Measurements from ENCODE around the gene MRPL20. TPM values are rescaled to one million over a fixed set of nuclear protein-coding genes. Genes with fewer than 3 reads are reported as not detected.
"Not testable (repeated sequence)": the region's sequence is repeated elsewhere in the genome, so short reads cannot be mapped to it uniquely, and the experiment has no call there.

MRPL20 gene
- 109 and 110 TPM in 2 replicates for total RNA-seq (2022)
- Bru-seq, nascent RNA = percentile 85 among the genes with signal in this experiment
- percentile 87 among the genes with signal in this experiment for BruChase-seq, experiment 1, labeled RNA remaining after a 2-hour chase
- percentile 94 among the genes with signal in this experiment for BruChase-seq, experiment 2, labeled RNA remaining after a 6-hour chase
- long read RNA-seq, transcript MRPL20-201 (4 exons, 721 nt) = major isoform, 94 of 103 reads
- long read RNA-seq, partial matches to known transcripts = 1 of 103 reads
- long read RNA-seq, other reads (novel, unspliced or antisense) = 8 of 103 reads

DNA sequence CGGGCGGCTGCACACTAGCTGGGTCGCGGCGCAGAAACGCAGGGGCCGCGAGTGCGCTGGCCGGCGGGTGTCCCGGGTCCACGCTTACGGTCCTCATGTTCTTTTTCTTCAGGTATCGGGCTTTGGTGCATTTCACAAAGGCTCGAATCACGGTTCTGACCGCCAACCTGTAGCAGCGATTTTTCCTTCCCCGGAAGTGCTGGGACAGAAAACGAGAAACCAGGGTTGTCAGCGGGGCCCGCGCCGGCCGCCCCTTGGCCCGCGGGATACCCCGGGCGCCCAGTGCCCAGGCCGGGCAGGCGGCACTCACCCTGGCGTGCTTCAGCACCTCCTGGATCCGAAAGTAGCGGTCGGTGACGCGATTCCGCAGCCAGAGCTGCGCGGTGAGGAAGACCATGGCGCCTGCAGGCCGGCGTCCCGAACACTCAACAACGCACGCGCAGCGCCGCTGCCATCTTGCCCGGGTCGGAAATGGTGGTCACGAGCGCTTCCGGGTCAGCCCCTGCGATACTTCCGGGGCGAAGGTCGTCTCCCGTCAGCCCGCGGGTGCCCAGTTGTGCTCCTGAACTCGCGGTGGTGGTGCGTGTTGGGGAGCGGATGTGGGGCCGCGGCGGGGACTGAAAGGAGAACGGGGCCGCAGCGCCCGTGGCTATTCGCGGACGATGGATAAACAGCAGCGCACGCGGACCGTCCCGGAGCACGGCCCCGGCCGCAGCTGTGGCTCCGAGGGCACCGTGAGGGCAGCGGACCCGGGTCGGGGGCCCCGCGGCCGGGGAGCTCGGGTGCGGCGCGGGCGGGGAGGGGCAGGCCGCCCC lies at the start of gene MRPL20:
Gene MRPL20 (minus strand): TSS at position 473 of the 815 bp plus-strand sequence. CDS start 76 bp downstream, at position 397.
- peak; percentile 90 to 91 for DNase-seq
- TF ChIP-seq CTCF (IDR thresholded peaks at IDR 0.05; ENCODE audit: insufficient read depth in 1 of 2, low read depth in 1 of 2, low read length in 1 of 2, severe bottlenecking in 1 of 2, unreplicated experiment in 1 of 2) = no peak
- ChIA-PET CTCF (interaction anchor here (0.7 to 0.8 kb wide), 2 partner anchors 26 to 36 kb away, joined by 3 read pairs; no protein-coding TSS in a partner anchor), POLR2A (interaction anchor here (1.0 to 1.3 kb wide), 4 partner anchors 8 to 32 kb away, joined by 3 to 14 read pairs (median 6); partner anchors contain the start of genes AURKAIP1 and CCNL2)
- intact Hi-C loops (cut with micrococcal nuclease; ENCODE audit: unreplicated experiment) = no loop called here
- Mint-ChIP-seq H3K27ac (ENCODE audit: unreplicated experiment) (peak within 1 kb of the TSS; percentile 82), H3K36me3 (ENCODE audit: insufficient read depth, unreplicated experiment) (peaks cover 81% of the 10 kb centered on the region), H3K27me3 (ENCODE audit: insufficient read depth, unreplicated experiment) (no peaks in the 10 kb centered on the region), H3K4me1 (ENCODE audit: low read depth, unreplicated experiment) (no peaks in the 10 kb centered on the region), H3K4me3 (ENCODE audit: unreplicated experiment) (peak within 1 kb of the TSS; percentile 87), H3K9me3 (ENCODE audit: unreplicated experiment) (no peaks in the 10 kb centered on the region)
- H3K36me3 ChIP-seq (ENCODE audit: control insufficient read depth, insufficient read depth, low read length) = 0 out of 2 replicates have a peak, but pooled peaks cover 2% of the 10 kb centered on the region
- no peaks in the 10 kb centered on the region for H3K9me3 ChIP-seq
- H3K4me3 ChIP-seq (ENCODE audit: low read depth, low read length) = peak within 1 kb of the TSS; percentile 86
- H3K27me3 ChIP-seq (replicated peaks; ENCODE audit: control insufficient read depth, insufficient read depth, low read length) = no peaks in the 10 kb centered on the region
- H3K4me1 ChIP-seq = no peaks in the 10 kb centered on the region
- no TSS peak for BruUV-seq (replicated peaks)

DNA sequence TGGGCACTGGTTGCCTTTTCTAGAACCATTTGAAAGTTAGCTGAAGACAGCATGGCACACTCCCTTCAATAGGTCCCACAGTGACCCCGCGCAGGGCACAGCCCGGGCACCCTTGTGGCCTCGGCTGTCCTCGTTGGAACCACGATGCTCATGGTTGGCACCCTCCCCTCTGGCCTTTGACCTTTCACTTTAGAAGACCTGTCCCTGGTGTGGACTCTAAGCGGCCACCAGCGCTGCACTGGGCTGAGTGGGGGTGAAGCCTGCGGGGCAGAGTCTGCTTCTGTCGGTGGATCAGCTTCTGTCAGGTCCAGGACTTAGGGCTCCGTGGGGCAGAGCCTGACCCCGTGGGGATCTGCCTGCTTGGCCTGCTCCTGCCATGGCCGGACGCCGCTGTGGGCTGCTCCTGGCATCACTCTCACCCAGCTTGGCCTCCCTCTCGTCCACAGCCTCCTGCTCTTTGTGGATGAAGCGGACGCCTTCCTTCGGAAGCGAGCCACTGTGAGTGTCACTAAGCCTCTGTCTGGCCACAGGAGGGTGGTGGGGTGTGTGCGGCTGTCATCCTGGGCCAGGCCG lies 49.7 kb upstream of the MRPL20 start:
- H3K4me1 ChIP-seq; CTCF ChIA-PET; H3K4me3 Mint-ChIP-seq (ENCODE audit: unreplicated experiment); BruUV-seq (replicated peaks); H3K4me1 Mint-ChIP-seq (ENCODE audit: low read depth, unreplicated experiment); H3K27me3 ChIP-seq (replicated peaks; ENCODE audit: control insufficient read depth, insufficient read depth, low read length); H3K36me3 ChIP-seq (ENCODE audit: control insufficient read depth, insufficient read depth, low read length); H3K4me3 ChIP-seq (ENCODE audit: low read depth, low read length); H3K9me3 ChIP-seq; H3K27ac Mint-ChIP-seq (ENCODE audit: unreplicated experiment); H3K36me3 Mint-ChIP-seq (ENCODE audit: insufficient read depth, unreplicated experiment); H3K9me3 Mint-ChIP-seq (ENCODE audit: unreplicated experiment); intact Hi-C loops (cut with micrococcal nuclease; ENCODE audit: unreplicated experiment); DNase-seq; H3K27me3 Mint-ChIP-seq (ENCODE audit: insufficient read depth, unreplicated experiment); POLR2A ChIA-PET: not testable (repeated sequence)

DNA sequence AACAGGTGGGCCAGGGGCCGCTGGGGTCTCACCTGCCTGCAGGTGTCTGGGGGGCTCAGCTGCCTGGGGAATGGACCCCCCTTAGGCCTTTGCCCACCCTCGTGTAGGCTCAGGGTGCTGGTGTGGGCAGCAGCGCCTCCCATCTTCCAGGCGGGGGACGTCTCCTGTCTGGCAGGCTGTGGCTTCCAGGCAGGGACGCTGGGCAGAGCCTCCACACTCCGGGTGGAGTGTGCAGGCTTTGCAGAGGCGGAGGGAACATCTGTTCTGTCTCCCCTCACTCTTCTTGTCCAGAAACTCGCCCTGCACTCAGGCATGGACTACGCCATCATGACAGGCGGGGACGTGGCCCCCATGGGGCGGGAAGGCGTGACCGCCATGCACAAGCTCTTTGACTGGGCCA lies 48.8 kb upstream of the MRPL20 start:
- POLR2A ChIA-PET; CTCF ChIA-PET; H3K4me3 Mint-ChIP-seq (ENCODE audit: unreplicated experiment); H3K36me3 Mint-ChIP-seq (ENCODE audit: insufficient read depth, unreplicated experiment); H3K27ac Mint-ChIP-seq (ENCODE audit: unreplicated experiment); H3K9me3 Mint-ChIP-seq (ENCODE audit: unreplicated experiment); H3K36me3 ChIP-seq (ENCODE audit: control insufficient read depth, insufficient read depth, low read length); intact Hi-C loops (cut with micrococcal nuclease; ENCODE audit: unreplicated experiment); H3K27me3 Mint-ChIP-seq (ENCODE audit: insufficient read depth, unreplicated experiment); H3K4me1 ChIP-seq; H3K4me3 ChIP-seq (ENCODE audit: low read depth, low read length); H3K4me1 Mint-ChIP-seq (ENCODE audit: low read depth, unreplicated experiment); BruUV-seq (replicated peaks); H3K27me3 ChIP-seq (replicated peaks; ENCODE audit: control insufficient read depth, insufficient read depth, low read length); DNase-seq; H3K9me3 ChIP-seq: not testable (repeated sequence)
